22Rv1 (cell line): Measurements from ENCODE around the gene DCST2.

Source experiments
- H3K27ac ChIP-seq: fragments of 450-650 bp; 2 replicates; pipeline ENCODE4 v1.5.1; 2017
- CTCF ChIP-seq: fragments of 450-650 bp; IDR thresholded peaks from 2 replicates; pipeline ENCODE4 v1.5.1; 2017; ENCODE audit warnings: mild to moderate bottlenecking
- ZFX ChIP-seq: fragments of 450-650 bp; IDR thresholded peaks from 2 replicates; pipeline ENCODE4 v1.6.1; 2017; ENCODE audit warnings: antibody characterized with exemption, borderline replicate concordance

DCST2 gene

DNA sequence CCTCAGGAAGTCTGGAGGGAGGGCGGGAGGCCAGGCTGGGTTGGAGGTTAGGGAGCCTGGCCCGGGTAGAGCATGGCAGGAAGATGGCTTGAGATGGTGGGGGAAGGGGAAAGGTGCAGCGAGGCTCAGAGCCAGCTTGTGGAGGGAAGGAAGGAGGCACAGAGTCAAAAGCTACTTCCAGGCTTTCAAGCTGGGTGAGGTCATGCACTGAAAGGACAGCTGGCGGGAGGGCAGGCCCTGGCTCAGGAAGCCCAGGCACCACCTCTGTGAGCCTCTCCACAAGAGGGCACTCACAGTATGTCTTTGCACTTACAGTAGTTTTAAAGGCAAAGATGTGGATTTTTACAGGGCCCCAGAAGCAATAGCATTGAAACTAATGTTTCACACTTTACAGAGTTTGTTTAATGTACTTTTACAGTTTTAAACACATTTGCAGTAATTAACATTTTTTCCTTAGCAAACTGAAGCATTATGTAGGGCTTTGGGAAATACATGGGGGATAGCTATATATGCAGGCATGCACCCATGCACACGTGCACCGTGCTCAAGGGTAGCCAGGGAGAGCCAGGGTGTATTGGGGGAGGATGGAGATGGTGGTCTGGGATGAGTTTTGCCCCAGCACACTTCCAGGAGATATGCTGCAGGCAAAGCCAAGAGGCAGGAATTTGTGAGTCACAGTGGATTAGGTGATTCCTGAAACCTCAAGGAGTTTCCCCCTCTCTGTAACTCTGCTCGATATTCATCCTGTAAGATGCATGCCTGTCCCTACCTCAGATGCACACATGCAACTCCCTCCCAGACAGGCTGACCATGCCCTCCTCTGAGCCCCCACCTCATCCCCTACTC is 11.5 kb upstream of the DCST2 start:
- TF ChIP-seq CTCF (peak; percentile 94), ZFX (no peak)
- peak overlapping the region; percentile 40; the same call in 1 of the 2 replicates for H3K27ac ChIP-seq

DNA sequence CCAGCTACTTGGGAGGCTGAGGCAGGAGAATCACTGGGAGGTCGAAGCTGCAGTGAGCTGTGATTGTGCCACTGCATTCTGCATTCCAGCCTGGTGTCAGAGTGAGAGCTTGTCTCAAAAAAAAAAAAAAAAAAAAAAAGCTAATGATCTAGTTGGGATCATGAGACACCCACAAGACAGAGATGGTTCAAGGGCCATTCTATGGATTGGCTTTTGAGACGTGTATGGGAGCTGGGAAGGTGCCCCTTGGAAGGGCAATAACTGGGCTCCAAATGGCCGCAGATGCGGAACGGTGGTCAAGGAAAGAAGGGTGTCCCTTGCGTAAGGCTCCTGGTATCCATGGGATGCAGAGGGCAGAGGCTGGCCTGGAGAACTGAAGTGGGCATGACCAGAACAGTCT is 10.8 kb upstream of the DCST2 start:
- no peak for TF ChIP-seq ZFX
- TF ChIP-seq CTCF = no peak
- peak overlapping the region; percentile 40; the same call in 1 of the 2 replicates for H3K27ac ChIP-seq

DNA sequence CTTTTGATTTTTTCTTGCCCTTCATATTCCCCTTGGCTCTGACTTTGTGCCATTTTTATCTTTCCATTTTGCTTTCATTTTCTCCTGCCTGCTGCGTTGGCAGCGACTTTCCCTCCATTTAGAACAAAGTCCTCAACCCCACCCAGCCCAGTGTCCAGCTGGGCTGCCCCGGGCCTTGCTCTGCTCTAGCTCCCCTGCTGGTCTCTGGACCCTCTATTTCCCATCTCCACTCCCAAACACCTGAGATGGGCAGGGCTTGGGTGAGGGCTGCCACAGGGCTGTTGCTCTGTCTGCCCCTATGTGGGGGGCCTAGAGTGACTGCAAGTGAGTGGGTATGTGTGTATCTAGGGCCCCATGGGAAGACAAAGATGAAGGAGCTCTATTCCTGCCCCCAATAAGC is 10.2 kb upstream of the DCST2 start:
- no peak for TF ChIP-seq CTCF
- peak overlapping the region; percentile 40; the same call in 1 of the 2 replicates for H3K27ac ChIP-seq

GRCh38 chr1:155043301-155043702 is 9.7 kb upstream of the DCST2 start:
- no peak for TF ChIP-seq ZFX
- no peak for TF ChIP-seq CTCF
- H3K27ac ChIP-seq = no peak overlapping the region

DNA sequence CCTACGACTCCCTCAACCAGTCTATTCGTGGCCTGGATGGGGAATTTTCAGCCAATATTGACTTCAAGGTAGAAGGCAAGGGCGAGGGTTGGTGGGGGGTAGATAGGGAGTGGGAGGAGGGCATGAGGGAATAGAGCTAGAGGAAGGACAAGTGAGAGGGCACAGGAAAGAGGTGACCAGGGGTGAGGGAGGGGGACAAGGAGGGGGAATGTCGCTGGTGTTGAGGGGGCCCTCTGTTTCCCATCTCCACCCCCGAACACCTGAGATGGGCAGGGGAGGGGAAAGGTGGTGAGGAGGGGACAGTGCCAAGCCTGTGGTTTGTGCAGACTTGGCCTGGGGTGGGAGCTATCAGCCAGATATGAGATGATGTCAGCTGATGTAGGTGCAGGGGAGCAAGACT is 9.2 kb upstream of the DCST2 start:
- no peak for TF ChIP-seq ZFX
- TF ChIP-seq CTCF = no peak
- no peak overlapping the region for H3K27ac ChIP-seq

DNA sequence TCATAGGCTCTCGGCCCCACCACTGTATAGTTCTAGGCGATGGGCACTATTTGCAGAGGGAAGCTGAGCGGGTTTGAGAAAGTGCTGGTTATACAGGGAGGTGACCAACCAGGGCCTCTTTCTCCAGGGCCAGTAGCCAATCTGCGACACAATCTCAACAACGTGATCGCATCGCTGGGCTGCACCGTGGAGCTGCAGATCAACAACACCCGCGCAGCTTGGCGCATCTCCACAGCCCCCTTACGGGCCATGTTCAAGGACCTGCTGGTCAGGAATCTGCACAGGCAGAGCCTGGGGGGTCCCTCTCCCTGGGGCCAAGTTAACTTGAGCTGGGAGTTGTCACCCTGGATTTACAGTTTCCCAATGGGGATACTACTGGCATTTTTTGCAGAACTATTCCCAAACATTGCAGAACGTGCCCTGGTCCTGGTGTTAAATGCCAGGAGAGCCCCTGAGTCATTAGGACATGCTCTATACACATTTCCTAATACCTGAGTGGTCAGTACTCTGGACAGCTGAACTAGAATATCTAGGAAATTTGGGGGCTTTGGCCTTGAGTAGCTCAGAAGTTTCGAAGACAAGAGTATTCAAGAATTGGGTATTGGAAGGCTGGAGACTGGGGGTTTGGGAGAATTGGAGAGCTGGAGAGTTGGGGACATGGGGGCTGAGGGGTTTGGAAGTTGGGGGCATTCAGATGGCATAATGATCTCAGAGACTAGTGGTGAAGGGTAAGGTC is 6.9 kb upstream of the DCST2 start:
- TF ChIP-seq CTCF (no peak), ZFX (no peak)
- H3K27ac ChIP-seq = no peak overlapping the region

DNA sequence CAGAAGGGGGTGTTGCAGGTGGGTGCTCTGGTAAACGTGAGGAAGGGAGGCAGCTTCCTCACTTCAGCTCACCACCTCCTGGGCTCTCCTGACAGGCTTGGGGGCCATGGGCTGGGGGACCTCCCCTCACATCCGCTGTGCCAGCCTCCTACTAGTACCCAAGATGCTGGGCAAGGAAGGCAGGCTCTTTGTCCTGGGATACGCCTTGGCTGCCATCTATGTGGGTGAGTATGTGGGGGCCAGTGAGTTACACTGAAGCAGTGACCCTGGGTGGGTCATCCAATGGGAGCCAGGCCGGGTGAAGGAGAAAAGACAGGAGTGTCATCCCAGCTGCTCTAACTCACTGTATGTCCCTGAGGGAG is 5.7 kb upstream of the DCST2 start:
- no peak for TF ChIP-seq ZFX
- no peak for TF ChIP-seq CTCF

More for the DNA sequence above, 5.7 kb upstream of the DCST2 start:
- peak overlapping the region; percentile 82 for H3K27ac ChIP-seq
